Transverse colon (tissue), 4 donors: ENCODE measurements around the gene PTPRN2. TPM values are rescaled to one million over a fixed set of nuclear protein-coding genes. Genes with fewer than 3 reads are reported as not detected.
"Not testable (repeated sequence)": the region's sequence is repeated elsewhere in the genome, so short reads cannot be mapped to it uniquely, and the experiment has no call there.

Experiments used
- DNase-seq: peaks from one replicate; pipeline ENCODE4 v3.0.0-alpha.2; 2019
- H3K27ac ChIP-seq, 4 donors: fragments of 200-600 bp; sonication (generic); 2 replicates each; pipeline ENCODE4 v1.5.1; 2016 to 2018; ENCODE audit warnings: inconsistent platforms in 4 of 4
- H3K27me3 ChIP-seq: fragments of 200-600 bp; sonication (generic); 2 replicates; pipeline ENCODE4 v1.5.1; 2017; ENCODE audit warnings: inconsistent platforms
- H3K36me3 ChIP-seq, 4 donors: fragments of 200-600 bp; sonication (generic); 2 replicates each; pipeline ENCODE4 v1.5.1; 2017 to 2019; ENCODE audit warnings: inconsistent platforms in 4 of 4
- H3K4me1 ChIP-seq, 4 donors: fragments of 200-600 bp; sonication (generic); 2 replicates each; pipeline ENCODE4 v1.5.1; 2017 to 2020; ENCODE audit warnings: inconsistent platforms in 4 of 4
- H3K4me3 ChIP-seq, 4 donors: fragments of 200-600 bp; sonication (generic); 1 replicate in 1 of 4; 2 replicates in 3 of 4; pipeline versions ENCODE4 v1.5.1 to v1.6.1; 2017 to 2019; ENCODE audit warnings: inconsistent platforms in 4 of 4
- H3K9me3 ChIP-seq, 2 donors: fragments of 200-600 bp; sonication (generic); 2 replicates each; pipeline ENCODE4 v1.5.1; 2017 to 2019; ENCODE audit warnings: inconsistent platforms in 2 of 2
- CTCF ChIP-seq, 5 experiments: fragments of 200-600 bp in 3 of 5; fragments of 450-650 bp in 2 of 5; sonication (generic) in 3 of 5; IDR thresholded peaks; 1 replicate in 2 of 5; 2 replicates in 3 of 5; pipeline ENCODE4 v1.5.1; 2016 to 2017; ENCODE audit warnings: antibody characterized with exemption in 5 of 5, inconsistent platforms in 3 of 5, mild to moderate bottlenecking in 2 of 5, moderate library complexity in 1 of 5
- EP300 ChIP-seq: sonication (generic); formaldehyde crosslinking; IDR thresholded peaks from one replicate; pipeline ENCODE4 v1.6.1; 2017; ENCODE audit warnings: antibody characterized with exemption, low read depth
- POLR2A ChIP-seq: fragments of 450-650 bp; IDR thresholded peaks from one replicate; pipeline ENCODE4 v1.6.1; 2016; ENCODE audit warnings: antibody characterized with exemption, mild to moderate bottlenecking, moderate library complexity
- POLR2AphosphoS5 ChIP-seq, 3 donors: sonication (generic); formaldehyde crosslinking; IDR thresholded peaks; one replicate each; pipeline ENCODE4 v1.6.1; 2016; ENCODE audit warnings: antibody characterized with exemption in 3 of 3
- WGBS, 2 donors: methylation state at CpG; one replicate each; pipeline ENCODE4 v1.1.5; 2018; ENCODE audit warnings: low coverage in 1 of 2; 5-methylcytosine and 5-hydroxymethylcytosine counted together
- in situ Hi-C, 4 donors: fragments of 200-750 bp; cut with MboI; loops; one replicate each; pipeline versions ENCODE4 v1.15.0 to v1.15.1; 2017; ENCODE audit warnings: low sequenced_read_pairs in 3 of 4, low pct_ligation_motif_present in 1 of 4, low pct_unique_long_range_greater_than_20kb in 1 of 4
- intact Hi-C: fragments of 100-400 bp; cut with DNase I; formaldehyde crosslinking; loops from one replicate; pipeline ENCODE4 v1.15.1; 2023; ENCODE audit warnings: low total_unique reads
- total RNA-seq, 4 donors: library from RNA; depleted of rRNA; stranded (reverse); fragments of >200 nt; gene quantifications; one replicate each; pipeline ENCODE4 v1.1.0, GENCODE V29; 2016

Gene PTPRN2
- total RNA-seq, 4 donors from 2014 or later, result 15.4 to 31.1 (median 21.8) TPM

GRCh38 chr7:158526531-158526930 is 61.1 kb downstream of the PTPRN2 start:
- no peak for DNase-seq
- TF ChIP-seq CTCF (IDR thresholded peaks at IDR 0.05), result no peak
- no peak for TF ChIP-seq EP300
- no peak for TF ChIP-seq POLR2A
- TF ChIP-seq POLR2AphosphoS5 (IDR thresholded peaks at IDR 0.05), result no peak
- no peaks in the 10 kb centered on the region for H3K9me3 ChIP-seq
- 85 to 93% methylated on average over 3 to 9 of the region's 9 CpGs for WGBS, 2 donors
- no peaks in the 10 kb centered on the region for H3K4me1 ChIP-seq
- H3K27ac ChIP-seq, result no peak overlapping the region
- no peaks in the 10 kb centered on the region for H3K36me3 ChIP-seq
- H3K27me3 ChIP-seq, result no peaks in the 10 kb centered on the region
- intact Hi-C loops (no loop called here), in situ Hi-C loops (no loop called here)
- no peak overlapping the region for H3K4me3 ChIP-seq

- intact Hi-C loops (no loop called here), in situ Hi-C loops (no loop called here)
- DNase-seq, result no peak
- H3K4me1 ChIP-seq, result no peaks in the 10 kb centered on the region
- H3K36me3 ChIP-seq, result no peaks in the 10 kb centered on the region
- no peak overlapping the region for H3K27ac ChIP-seq
- H3K4me3 ChIP-seq, result no peak overlapping the region
- no peaks in the 10 kb centered on the region for H3K9me3 ChIP-seq
- TF ChIP-seq POLR2AphosphoS5 (IDR thresholded peaks at IDR 0.05) (no peak), CTCF (IDR thresholded peaks at IDR 0.05) (no peak), EP300 (no peak), POLR2A (no peak)
- no peaks in the 10 kb centered on the region for H3K27me3 ChIP-seq
- 82 to 89% methylated on average over 7 to 29 of the region's 29 CpGs for WGBS, 2 donors
These were observed 61.8 kb downstream of the PTPRN2 start for GRCh38 chr7:158525648-158526484.

GRCh38 chr7:158524749-158525635 is 62.6 kb downstream of the PTPRN2 start:
- intact Hi-C loops, result no loop called here

GRCh38 chr7:158524286-158524685 is 63.3 kb downstream of the PTPRN2 start:
- H3K27ac ChIP-seq, intact Hi-C loops, in situ Hi-C loops, H3K27me3 ChIP-seq, H3K4me3 ChIP-seq, H3K4me1 ChIP-seq, H3K36me3 ChIP-seq, H3K9me3 ChIP-seq, DNase-seq: not testable (repeated sequence)
- 83 to 84% methylated on average over 4 to 7 of the region's 14 CpGs for WGBS, 2 donors

More at GRCh38 chr7:158524749-158525635, 62.6 kb downstream of the PTPRN2 start:
- WGBS, 2 donors, result 86 to 88% methylated on average over 5 to 23 of the region's 24 CpGs
- H3K4me3 ChIP-seq, result no peak overlapping the region
- no peaks in the 10 kb centered on the region for H3K4me1 ChIP-seq
- no peaks in the 10 kb centered on the region for H3K27me3 ChIP-seq
- no peak for DNase-seq
- H3K27ac ChIP-seq, result no peak overlapping the region
- H3K36me3 ChIP-seq, result no peaks in the 10 kb centered on the region
- no peaks in the 10 kb centered on the region for H3K9me3 ChIP-seq
- TF ChIP-seq POLR2A (no peak), POLR2AphosphoS5 (IDR thresholded peaks at IDR 0.05) (no peak), CTCF (IDR thresholded peaks at IDR 0.05) (no peak), EP300 (no peak)
- in situ Hi-C loops, result no loop called here

GRCh38 chr7:158523877-158524276 is 63.7 kb downstream of the PTPRN2 start:
- H3K27ac ChIP-seq, H3K4me3 ChIP-seq, in situ Hi-C loops, H3K9me3 ChIP-seq, intact Hi-C loops, H3K4me1 ChIP-seq, H3K36me3 ChIP-seq, DNase-seq, H3K27me3 ChIP-seq: not testable (repeated sequence)
- 60% methylated on average over 1 of the region's 11 CpGs; no CpG with 5 or more reads in 1 of the 2 donors for WGBS, 2 donors

GRCh38 chr7:158523165-158523856 is 64.3 kb downstream of the PTPRN2 start:
- intact Hi-C loops, H3K27me3 ChIP-seq, H3K9me3 ChIP-seq, in situ Hi-C loops, H3K4me1 ChIP-seq, H3K4me3 ChIP-seq, H3K36me3 ChIP-seq, H3K27ac ChIP-seq: not testable (repeated sequence)
- 87 to 100% methylated on average over 1 to 19 of the region's 26 CpGs for WGBS, 2 donors
- DNase-seq, result peak; percentile 16

GRCh38 chr7:158521795-158522194 is 65.8 kb downstream of the PTPRN2 start:
- H3K36me3 ChIP-seq, H3K4me3 ChIP-seq, in situ Hi-C loops, intact Hi-C loops, H3K27me3 ChIP-seq, DNase-seq, H3K4me1 ChIP-seq, H3K27ac ChIP-seq, H3K9me3 ChIP-seq: not testable (repeated sequence)
- 83% methylated on average over 12 of the region's 18 CpGs; no CpG with 5 or more reads in 1 of the 2 donors for WGBS, 2 donors
